Osteoblast (primary cell): ENCODE data around the gene INSC. TPM values are rescaled to one million over a fixed set of nuclear protein-coding genes. Genes with fewer than 3 reads are reported as not detected.

ENCODE experiments used
- DNase-seq: peaks from one replicate; pipeline ENCODE4 v3.0.0; 2011; ENCODE audit warnings: low spot score, mixed read lengths; ENCODE audit not compliant: insufficient read length; ENCODE audit errors: missing footprints
- H2AFZ ChIP-seq: 2 replicates; pipeline ENCODE4 v1.6.0; 2011; ENCODE audit warnings: mild to moderate bottlenecking, low read length
- H3K27ac ChIP-seq: 2 replicates; pipeline ENCODE4 v1.5.1; 2011; ENCODE audit warnings: mild to moderate bottlenecking, low read depth, low read length, moderate library complexity
- H3K27me3 ChIP-seq: 2 replicates; pipeline ENCODE4 v1.6.0; 2012; ENCODE audit warnings: mild to moderate bottlenecking, control low read depth, inconsistent platforms, low read length, moderate library complexity; ENCODE audit not compliant: insufficient read depth
- H3K36me3 ChIP-seq: 2 replicates; pipeline ENCODE4 v1.5.1; 2011; ENCODE audit warnings: mild to moderate bottlenecking, low read length, control low read depth, moderate library complexity; ENCODE audit not compliant: insufficient read depth
- H3K4me1 ChIP-seq: 2 replicates; pipeline ENCODE4 v1.5.1; 2011; ENCODE audit warnings: mild to moderate bottlenecking, low read length, control low read depth, moderate library complexity; ENCODE audit not compliant: insufficient read depth
- H3K4me2 ChIP-seq: 2 replicates; pipeline ENCODE4 v1.6.0; 2011; ENCODE audit warnings: mild to moderate bottlenecking, low read length; ENCODE audit not compliant: insufficient read depth
- H3K4me3 ChIP-seq: fragments of 200-600 bp; sonication (generic); 3 replicates; pipeline ENCODE4 v1.5.1; 2012; ENCODE audit warnings: mild to moderate bottlenecking, low read length, inconsistent platforms; ENCODE audit not compliant: insufficient read depth
- H3K79me2 ChIP-seq: 2 replicates; pipeline ENCODE4 v1.6.0; 2012; ENCODE audit warnings: mild to moderate bottlenecking, low read length, control low read depth, inconsistent platforms; ENCODE audit not compliant: insufficient read depth
- H3K9me3 ChIP-seq: 2 replicates; pipeline ENCODE4 v1.5.1; 2011; ENCODE audit warnings: low read depth, low read length, control low read depth
- H4K20me1 ChIP-seq: 2 replicates; pipeline ENCODE4 v1.6.0; 2012; ENCODE audit warnings: mild to moderate bottlenecking, low read length, control low read depth; ENCODE audit not compliant: insufficient read depth
- total RNA-seq: library from RNA; depleted of rRNA; stranded (reverse); fragments of >200 nt; gene quantifications from 2 replicates; pipeline ENCODE4 v1.2.3, GENCODE V29; 2012
- TF ChIP-seq, protein P1 (sequence below): IDR thresholded peaks from 2 replicates; pipeline ENCODE4 v1.5.1; 2011; ENCODE audit warnings: mild to moderate bottlenecking, low read depth, low read length, moderate library complexity; ENCODE audit errors: extremely low read depth

Gene INSC
- total RNA-seq, 1 donor = 0.72 TPM

- no peaks in the 10 kb centered on the region for H3K36me3 ChIP-seq
- no peaks in the 10 kb centered on the region for H4K20me1 ChIP-seq
- DNase-seq = peak; percentile 89
- peak within 1 kb of the TSS; percentile 64 for H3K4me3 ChIP-seq
- TF ChIP-seq, protein P1, sequence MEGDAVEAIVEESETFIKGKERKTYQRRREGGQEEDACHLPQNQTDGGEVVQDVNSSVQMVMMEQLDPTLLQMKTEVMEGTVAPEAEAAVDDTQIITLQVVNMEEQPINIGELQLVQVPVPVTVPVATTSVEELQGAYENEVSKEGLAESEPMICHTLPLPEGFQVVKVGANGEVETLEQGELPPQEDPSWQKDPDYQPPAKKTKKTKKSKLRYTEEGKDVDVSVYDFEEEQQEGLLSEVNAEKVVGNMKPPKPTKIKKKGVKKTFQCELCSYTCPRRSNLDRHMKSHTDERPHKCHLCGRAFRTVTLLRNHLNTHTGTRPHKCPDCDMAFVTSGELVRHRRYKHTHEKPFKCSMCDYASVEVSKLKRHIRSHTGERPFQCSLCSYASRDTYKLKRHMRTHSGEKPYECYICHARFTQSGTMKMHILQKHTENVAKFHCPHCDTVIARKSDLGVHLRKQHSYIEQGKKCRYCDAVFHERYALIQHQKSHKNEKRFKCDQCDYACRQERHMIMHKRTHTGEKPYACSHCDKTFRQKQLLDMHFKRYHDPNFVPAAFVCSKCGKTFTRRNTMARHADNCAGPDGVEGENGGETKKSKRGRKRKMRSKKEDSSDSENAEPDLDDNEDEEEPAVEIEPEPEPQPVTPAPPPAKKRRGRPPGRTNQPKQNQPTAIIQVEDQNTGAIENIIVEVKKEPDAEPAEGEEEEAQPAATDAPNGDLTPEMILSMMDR = no peak
- H3K27me3 ChIP-seq = peaks cover 18% of the 10 kb centered on the region
- no peaks in the 10 kb centered on the region for H3K79me2 ChIP-seq
- H3K27ac ChIP-seq = no peak within 1 kb of the TSS
- peak within 1 kb of the TSS; percentile 86 for H3K4me2 ChIP-seq
- H3K4me1 ChIP-seq = peaks cover 18% of the 10 kb centered on the region
- no peaks in the 10 kb centered on the region for H3K9me3 ChIP-seq
- H2AFZ ChIP-seq = peak within 1 kb of the TSS; percentile 53
Measured at GRCh38 chr11:15073361-15074205, 41.1 kb upstream of the INSC start, which contains the start of gene CALCB. Gene CALCB, plus strand, starts transcription at chr11:15073593. Its CDS starts 1,126 bp downstream, at chr11:15074719.

- Histone ChIP-seq H3K9me3 (no peaks in the 10 kb centered on the region), H2AFZ (peak overlapping the region; percentile 53), H3K4me2 (peak overlapping the region; percentile 86), H3K36me3 (no peaks in the 10 kb centered on the region), H3K27me3 (peaks cover 18% of the 10 kb centered on the region), H3K27ac (no peak overlapping the region), H3K4me1 (peaks cover 18% of the 10 kb centered on the region), H3K79me2 (no peaks in the 10 kb centered on the region), H3K4me3 (peak overlapping the region; percentile 64), H4K20me1 (no peaks in the 10 kb centered on the region)
- TF ChIP-seq, protein P1 = peak; percentile 78
- peak; percentile 82 for DNase-seq
Measured at GRCh38 chr11:15074206-15075161, 40.2 kb upstream of the INSC start.

DNA sequence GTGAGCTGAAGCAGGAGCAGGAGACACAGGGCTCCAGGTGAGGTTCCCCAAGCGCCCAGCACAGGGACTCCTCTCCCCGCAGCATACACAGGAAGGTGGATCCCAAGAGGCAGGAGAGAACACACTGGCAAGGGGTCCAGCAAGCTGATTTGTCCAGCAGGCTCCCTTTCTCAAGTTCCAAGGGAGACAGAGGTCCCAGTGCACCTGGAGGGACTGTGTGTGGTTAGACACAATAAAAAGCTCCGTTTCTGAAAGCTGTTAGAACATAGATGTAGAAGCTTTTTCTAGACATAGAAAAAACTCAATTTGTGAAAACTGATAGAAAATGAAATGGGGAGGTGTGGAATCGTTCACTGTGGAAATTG is 39.6 kb upstream of the INSC start:
- DNase-seq = no peak
- no peak overlapping the region for H3K27ac ChIP-seq
- TF ChIP-seq, protein P1 = no peak
- no peaks in the 10 kb centered on the region for H3K36me3 ChIP-seq
- no peak overlapping the region for H3K4me3 ChIP-seq
- no peaks in the 10 kb centered on the region for H4K20me1 ChIP-seq
- H3K9me3 ChIP-seq = no peaks in the 10 kb centered on the region
- H3K79me2 ChIP-seq = no peaks in the 10 kb centered on the region
- peak overlapping the region; percentile 86 for H3K4me2 ChIP-seq
- no peak overlapping the region for H2AFZ ChIP-seq
- peaks cover 18% of the 10 kb centered on the region for H3K27me3 ChIP-seq
- peaks cover 18% of the 10 kb centered on the region for H3K4me1 ChIP-seq
